ENCODE measurements around the gene ERGIC3.

- peak; percentile 4; the same call in 1 of the 2 replicates for TF ChIP-seq CTCF (IDR thresholded peaks at IDR 0.05)
- TF ChIP-seq ZFX (IDR thresholded peaks at IDR 0.05; ENCODE audit: borderline replicate concordance) = no peak
These were observed 19.8 kb downstream of the ERGIC3 start for GRCh38 chr20:35561671-35562070.
